PC-9 (cell line): ENCODE measurements around the gene EPS15. TPM values are rescaled to one million over a fixed set of nuclear protein-coding genes. Genes with fewer than 3 reads are reported as not detected.

Source experiments
- BruUV-seq: library from RNA; stranded (reverse); fragments of 400-500 nt; replicated peaks from 2 replicates; lab custom pipeline; 2021; lab: Mats Ljungman, UMichigan
- CTCF ChIA-PET: fragments of 300-600 bp; sonication (Branson Sonifier 250); formaldehyde crosslinking; loops from one replicate; lab custom pipeline; 2022; ENCODE audit warnings: antibody characterized with exemption; lab: Charles Lee
- POLR2A ChIA-PET: fragments of 300-600 bp; sonication (Branson Sonifier 250); formaldehyde crosslinking; loops from one replicate; lab custom pipeline; 2022; ENCODE audit warnings: antibody characterized with exemption; ENCODE audit not compliant: unreplicated experiment; lab: Charles Lee
- DNase-seq, 2 experiments: peaks; one replicate each; pipeline versions ENCODE4 v3.0.0 to v3.0.0-alpha.2; 2015 to 2022; ENCODE audit warnings: mixed read lengths in 1 of 2
- H2AFZ ChIP-seq: fragments of 200-600 bp; sonication (generic); 2 replicates; pipeline ENCODE4 v1.8.1; 2017; ENCODE audit warnings: antibody characterized with exemption
- H3F3A ChIP-seq: fragments of 200-600 bp; sonication (generic); 2 replicates; pipeline ENCODE4 v1.8.1; 2017; ENCODE audit warnings: antibody characterized with exemption, mild to moderate bottlenecking, low read depth; ENCODE audit not compliant: insufficient read depth
- H3K27ac ChIP-seq: fragments of 200-600 bp; sonication (generic); 2 replicates; pipeline ENCODE4 v1.6.1; 2016; ENCODE audit warnings: mixed run types
- H3K27me3 ChIP-seq: fragments of 200-600 bp; sonication (generic); 2 replicates; pipeline ENCODE4 v1.6.1; 2016; ENCODE audit warnings: low read depth, mixed run types; ENCODE audit not compliant: insufficient read depth
- H3K36me3 ChIP-seq: fragments of 200-600 bp; sonication (generic); 2 replicates; pipeline ENCODE4 v1.6.1; 2016; ENCODE audit warnings: low read depth, mixed run types
- H3K4me1 ChIP-seq: fragments of 200-600 bp; sonication (generic); replicated peaks from 2 replicates; pipeline ENCODE4 v1.6.1; 2016; ENCODE audit warnings: mixed run types; ENCODE audit not compliant: insufficient read depth
- H3K4me2 ChIP-seq: fragments of 200-600 bp; sonication (generic); 2 replicates; pipeline ENCODE4 v1.6.1; 2017; ENCODE audit warnings: mixed run types
- H3K4me3 ChIP-seq: fragments of 200-600 bp; sonication (generic); 2 replicates; pipeline ENCODE4 v1.6.1; 2016; ENCODE audit warnings: mixed run types
- H3K79me2 ChIP-seq: fragments of 200-600 bp; sonication (generic); 2 replicates; pipeline ENCODE4 v1.6.1; 2017; ENCODE audit warnings: low read depth, mixed run types
- H3K9me2 ChIP-seq: fragments of 200-600 bp; sonication (generic); 2 replicates; pipeline ENCODE4 v1.8.1; 2017; ENCODE audit warnings: mild to moderate bottlenecking; ENCODE audit not compliant: insufficient read depth
- H3K9me3 ChIP-seq: fragments of 200-600 bp; sonication (generic); 2 replicates; pipeline ENCODE4 v1.8.1; 2016; ENCODE audit warnings: low read depth; ENCODE audit not compliant: insufficient read depth
- H4K20me1 ChIP-seq: fragments of 200-600 bp; sonication (generic); 2 replicates; pipeline ENCODE4 v1.8.1; 2017; ENCODE audit not compliant: insufficient read depth
- CTCF ChIP-seq: fragments of 200-600 bp; sonication (generic); conservative IDR thresholded peaks from 2 replicates; pipeline ENCODE4 v1.6.1; 2017; ENCODE audit warnings: mixed run types, antibody characterized with exemption, mild to moderate bottlenecking, moderate library complexity
- EZH2 ChIP-seq: fragments of 200-600 bp; sonication (generic); IDR thresholded peaks from 2 replicates; pipeline ENCODE4 v1.8.0; 2017; ENCODE audit warnings: antibody characterized with exemption, low read depth
- intact Hi-C: fragments of 100-400 bp; cut with micrococcal nuclease; formaldehyde crosslinking; loops from one replicate; pipeline ENCODE4 v1.10.0; 2022; ENCODE audit not compliant: unreplicated experiment
- total RNA-seq: library from RNA; stranded (reverse); gene quantifications from 2 replicates; pipeline ENCODE4 v1.2.3, GENCODE V29; 2021

The EPS15 gene
- total RNA-seq, 1 experiment from 2014 or later = 60.1 TPM

GRCh38 chr1:51327386-51327785, 191.7 kb downstream of the EPS15 start:
- no peak overlapping the region for H2AFZ ChIP-seq
- no peak for DNase-seq
- H3K9me2 ChIP-seq = no peaks in the 10 kb centered on the region
- no peak overlapping the region for H3K27ac ChIP-seq
- no peaks in the 10 kb centered on the region for H3K27me3 ChIP-seq
- no peaks in the 10 kb centered on the region for H3K36me3 ChIP-seq
- POLR2A ChIA-PET = interaction anchor here (0.7 kb wide), 2 partner anchors 13 to 257 kb away, joined by 6 to 15 read pairs; no protein-coding TSS in a partner anchor
- no peak overlapping the region for H3K4me2 ChIP-seq
- H3K9me3 ChIP-seq = no peaks in the 10 kb centered on the region
- H4K20me1 ChIP-seq = no peaks in the 10 kb centered on the region
- no peak overlapping the region for H3K4me3 ChIP-seq
- H3K79me2 ChIP-seq = no peaks in the 10 kb centered on the region
- BruUV-seq = no TSS peak
- H3F3A ChIP-seq = peaks cover 18% of the 10 kb centered on the region; the same call in 1 of the 2 replicates
- CTCF ChIA-PET = no interaction called here
- peaks cover 19% of the 10 kb centered on the region for H3K4me1 ChIP-seq
- TF ChIP-seq EZH2 (no peak), CTCF (no peak)
- intact Hi-C loops = no loop called here

GRCh38 chr1:51326839-51327238, 192.2 kb downstream of the EPS15 start:
- peaks cover 17% of the 10 kb centered on the region for H3K4me1 ChIP-seq
- CTCF ChIA-PET = no interaction called here
- BruUV-seq = no TSS peak
- H3K9me3 ChIP-seq = no peaks in the 10 kb centered on the region
- H3K9me2 ChIP-seq = no peaks in the 10 kb centered on the region
- no peaks in the 10 kb centered on the region for H3K27me3 ChIP-seq
- no peaks in the 10 kb centered on the region for H4K20me1 ChIP-seq
- H3F3A ChIP-seq = peaks cover 15% of the 10 kb centered on the region; the same call in 1 of the 2 replicates
- no peak overlapping the region for H2AFZ ChIP-seq
- intact Hi-C loops = no loop called here
- POLR2A ChIA-PET = interaction anchor here (0.7 kb wide), 2 partner anchors 12 to 258 kb away, joined by 6 to 15 read pairs; no protein-coding TSS in a partner anchor
- H3K79me2 ChIP-seq = no peaks in the 10 kb centered on the region
- no peak overlapping the region for H3K4me2 ChIP-seq
- TF ChIP-seq CTCF = no peak
- no peak for TF ChIP-seq EZH2
- no peak for DNase-seq
- H3K4me3 ChIP-seq = no peak overlapping the region
- H3K36me3 ChIP-seq = no peaks in the 10 kb centered on the region
- H3K27ac ChIP-seq = no peak overlapping the region

GRCh38 chr1:51325878-51326755, 192.9 kb downstream of the EPS15 start:
- no peak for TF ChIP-seq EZH2
- TF ChIP-seq CTCF = no peak

More at GRCh38 chr1:51325878-51326755, 192.9 kb downstream of the EPS15 start:
- ChIA-PET CTCF (no interaction called here), POLR2A (no interaction called here)
- no peaks in the 10 kb centered on the region for H3K27me3 ChIP-seq
- no peak overlapping the region for H3K4me2 ChIP-seq
- no peaks in the 10 kb centered on the region for H3K79me2 ChIP-seq
- no peaks in the 10 kb centered on the region for H3K9me3 ChIP-seq
- peaks cover 10% of the 10 kb centered on the region for H3K4me1 ChIP-seq
- H4K20me1 ChIP-seq = no peaks in the 10 kb centered on the region
- no peak overlapping the region for H2AFZ ChIP-seq
- no peak overlapping the region for H3K27ac ChIP-seq
- H3F3A ChIP-seq = peaks cover 10% of the 10 kb centered on the region; the same call in 1 of the 2 replicates
- intact Hi-C loops = no loop called here
- H3K9me2 ChIP-seq = no peaks in the 10 kb centered on the region
- no peak for DNase-seq
- H3K4me3 ChIP-seq = no peak overlapping the region
- H3K36me3 ChIP-seq = no peaks in the 10 kb centered on the region
- no TSS peak for BruUV-seq
